Activated T-helper 1 cell treated with anti-CD3 and anti-CD28 coated beads, Interleukin-12 subunit alpha, Interleukin-12 subunit beta, Interleukin-2, Interleukin-4 antibody, amounts not matched to agents 30 ng/mL and 10 ng/mL and 1 ng/mL, durations not matched to agents 14 hours and 24 hours and 36 hours (primary cell): Measurements from ENCODE around the gene TNFSF13. TPM values are rescaled to one million over a fixed set of nuclear protein-coding genes. Genes with fewer than 3 reads are reported as not detected.
"Not testable (repeated sequence)": the region's sequence is repeated elsewhere in the genome, so short reads cannot be mapped to it uniquely, and the experiment has no call there.

ENCODE experiments used
- DNase-seq: peaks from one replicate; pipeline ENCODE4 v3.0.0; 2021; ENCODE audit warnings: low spot score
- H3K27ac Mint-ChIP-seq: one replicate; pipeline ENCODE4 v1.8.0; 2021; ENCODE audit warnings: mild to moderate bottlenecking, mixed read lengths
- H3K27me3 Mint-ChIP-seq: one replicate; pipeline ENCODE4 v1.8.0; 2022; ENCODE audit warnings: mild to moderate bottlenecking, moderate library complexity, mixed read lengths; ENCODE audit not compliant: insufficient read depth
- H3K36me3 Mint-ChIP-seq: one replicate; pipeline ENCODE4 v1.8.0; 2021; ENCODE audit warnings: low read depth, mixed read lengths
- H3K4me1 Mint-ChIP-seq: one replicate; pipeline ENCODE4 v1.8.0; 2021; ENCODE audit warnings: low read depth, mixed read lengths
- H3K4me3 Mint-ChIP-seq: one replicate; pipeline ENCODE4 v1.8.0; 2021; ENCODE audit warnings: mild to moderate bottlenecking, moderate library complexity, mixed read lengths
- H3K9me3 Mint-ChIP-seq: one replicate; pipeline ENCODE4 v1.8.0; 2021; ENCODE audit warnings: mixed read lengths
- intact Hi-C: fragments of 100-400 bp; cut with micrococcal nuclease; formaldehyde crosslinking; loops from one replicate; pipeline ENCODE4 v1.15.1; 2024
- total RNA-seq: library from RNA; stranded (reverse); gene quantifications from 2 replicates; pipeline ENCODE4 v1.2.3, GENCODE V29; 2022

TNFSF13 gene
- total RNA-seq, 1 donor from 2014 or later = 3.3 TPM

- no peaks in the 10 kb centered on the region for H3K27me3 Mint-ChIP-seq
- peaks cover 50% of the 10 kb centered on the region for H3K36me3 Mint-ChIP-seq
- intact Hi-C loops = no loop called here
- no peak overlapping the region for H3K4me3 Mint-ChIP-seq
- H3K27ac Mint-ChIP-seq = no peak overlapping the region
- no peak for DNase-seq
- H3K4me1 Mint-ChIP-seq = no peaks in the 10 kb centered on the region
- H3K9me3 Mint-ChIP-seq = no peaks in the 10 kb centered on the region
These were observed 33.0 kb downstream of the TNFSF13 start for GRCh38 chr17:7591596-7591995.

DNA sequence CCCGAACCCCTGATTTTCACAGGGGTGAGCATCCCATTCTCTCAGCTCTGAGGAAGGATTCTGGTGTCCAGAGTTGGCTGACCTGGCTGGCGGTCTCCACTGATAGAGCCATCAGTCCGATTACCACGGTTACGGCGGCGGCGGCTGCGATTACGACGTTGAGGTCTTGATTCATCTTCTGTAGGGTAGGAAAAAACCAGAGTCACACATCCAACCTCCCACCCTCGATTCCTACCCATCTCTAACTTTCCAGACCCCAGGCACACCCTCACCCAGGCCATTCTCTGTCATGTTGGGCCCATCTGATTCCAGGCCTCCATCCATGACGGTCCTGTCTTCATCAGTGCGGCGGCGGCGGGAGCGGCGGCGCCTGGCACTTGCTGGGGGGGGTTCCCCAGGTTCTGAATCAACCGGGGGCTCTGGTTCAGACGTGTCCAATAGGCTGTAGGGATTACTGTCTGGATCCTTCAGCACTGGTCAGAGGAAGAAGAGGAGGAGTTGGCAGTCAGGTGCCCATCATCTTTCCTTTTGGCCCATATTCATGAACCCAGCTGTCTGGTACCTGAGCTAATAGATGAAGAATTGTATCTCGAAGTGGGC, 34.0 kb downstream of the TNFSF13 start:
- Mint-ChIP-seq H3K9me3 (no peaks in the 10 kb centered on the region), H3K27ac (no peak overlapping the region)

DNA sequence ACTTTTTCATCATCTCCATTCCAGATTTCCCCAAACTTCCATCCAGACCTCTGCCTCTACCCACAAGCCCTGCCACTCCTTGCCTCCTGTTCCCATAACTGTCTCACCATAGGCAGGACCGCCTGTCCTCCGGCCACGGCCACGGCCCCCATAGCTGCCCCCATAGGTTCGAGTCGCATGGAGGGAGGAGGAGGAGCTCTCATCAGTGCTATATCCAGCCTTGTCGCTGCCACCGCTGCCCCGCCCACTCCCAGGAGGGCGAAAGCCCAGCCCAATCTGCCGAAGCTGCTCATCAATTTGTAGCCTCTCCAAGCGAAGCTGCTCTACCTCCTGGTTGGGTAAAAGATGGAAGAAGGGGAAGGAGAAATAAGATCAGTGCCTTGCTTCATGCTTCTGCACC, 34.7 kb downstream of the TNFSF13 start:
- Mint-ChIP-seq H3K36me3 (peaks cover 45% of the 10 kb centered on the region), H3K4me1 (no peaks in the 10 kb centered on the region), H3K9me3 (no peaks in the 10 kb centered on the region), H3K4me3 (no peak overlapping the region), H3K27ac (no peak overlapping the region), H3K27me3 (no peaks in the 10 kb centered on the region)
- no peak for DNase-seq
- intact Hi-C loops = no loop called here

More for the DNA sequence above, 34.0 kb downstream of the TNFSF13 start:
- no peak for DNase-seq
- Mint-ChIP-seq H3K4me3 (no peak overlapping the region), H3K36me3 (peaks cover 52% of the 10 kb centered on the region), H3K4me1 (no peaks in the 10 kb centered on the region), H3K27me3 (no peaks in the 10 kb centered on the region)
- intact Hi-C loops = no loop called here

DNA sequence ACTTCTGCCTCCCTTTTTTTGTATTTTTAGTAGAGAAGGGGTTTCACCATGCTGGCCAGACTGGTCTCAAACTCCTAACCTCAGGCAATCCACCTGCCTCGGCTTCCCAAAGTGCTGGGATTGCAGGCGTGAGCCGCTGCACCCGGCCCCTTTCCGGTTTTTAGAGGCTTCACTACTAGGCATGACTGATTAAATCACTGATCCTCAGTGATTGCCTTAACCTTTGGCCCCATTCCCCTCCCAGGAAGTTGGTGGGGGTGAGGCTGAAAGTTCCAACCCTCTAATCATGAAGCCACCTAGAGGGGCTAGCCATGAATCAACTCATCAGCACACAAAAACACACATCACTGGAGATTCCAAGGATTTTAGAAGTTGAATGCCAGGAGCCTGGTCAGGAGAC, 39.0 kb downstream of the TNFSF13 start:
- H3K4me3 Mint-ChIP-seq, H3K27ac Mint-ChIP-seq, H3K4me1 Mint-ChIP-seq, H3K27me3 Mint-ChIP-seq, intact Hi-C loops, DNase-seq, H3K9me3 Mint-ChIP-seq: not testable (repeated sequence)
- peaks cover 42% of the 10 kb centered on the region for H3K36me3 Mint-ChIP-seq

DNA sequence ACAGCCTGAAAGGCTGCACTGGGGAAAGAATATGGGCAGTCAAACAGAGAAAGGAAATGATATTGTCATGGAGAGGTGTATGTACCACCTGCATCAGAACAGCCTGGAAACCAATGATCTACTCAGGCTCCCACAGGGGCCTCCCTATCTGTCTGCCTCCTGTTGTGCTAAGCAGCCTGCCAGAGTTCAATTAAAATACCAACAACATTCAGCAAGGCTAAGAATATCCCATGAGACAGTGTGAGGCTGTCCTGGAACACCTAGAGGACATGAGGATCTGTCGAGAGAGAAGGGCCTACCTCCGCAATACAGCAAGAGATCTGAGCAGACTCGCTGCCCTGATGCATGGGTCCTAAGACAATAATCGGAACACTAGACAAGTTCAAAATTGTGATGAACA, 47.7 kb downstream of the TNFSF13 start:
- Mint-ChIP-seq H3K27me3 (no peaks in the 10 kb centered on the region), H3K9me3 (no peaks in the 10 kb centered on the region), H3K4me3 (no peak overlapping the region), H3K36me3 (peaks cover 36% of the 10 kb centered on the region), H3K4me1 (peaks cover 7% of the 10 kb centered on the region), H3K27ac (no peak overlapping the region)
- DNase-seq = no peak
- intact Hi-C loops = no loop called here

DNA sequence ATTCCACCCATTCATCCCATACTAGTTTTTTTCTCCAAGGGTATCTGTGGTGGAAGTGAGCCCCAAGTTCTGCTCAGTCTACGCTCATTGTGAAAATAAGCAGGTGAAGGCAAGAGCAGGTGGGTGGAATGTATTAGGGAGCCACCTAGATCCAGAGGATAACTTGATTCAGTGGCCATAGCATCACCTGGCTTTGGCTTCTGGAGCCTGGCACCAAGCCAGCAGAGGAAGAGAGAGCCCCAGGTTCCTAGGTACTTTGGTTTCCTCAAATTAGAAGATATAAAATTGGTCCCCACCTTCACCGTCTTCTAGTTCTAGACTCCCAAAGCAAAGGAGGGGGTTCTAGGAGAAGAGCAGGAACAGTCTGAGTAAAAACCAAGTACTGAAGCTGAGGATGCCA, 52.1 kb downstream of the TNFSF13 start:
- Mint-ChIP-seq H3K4me1 (peaks cover 31% of the 10 kb centered on the region), H3K9me3 (no peaks in the 10 kb centered on the region), H3K27me3 (no peaks in the 10 kb centered on the region), H3K36me3 (peaks cover 18% of the 10 kb centered on the region), H3K27ac (no peak overlapping the region), H3K4me3 (no peak overlapping the region)
- intact Hi-C loops = no loop called here
- no peak for DNase-seq

Other genes starting within 250 kb of the TNFSF13 start
- gene GPS2, start 243.4 kb upstream of the TNFSF13 start, total RNA-seq = 52.3 and 59.0 TPM in 2 replicates
- gene NEURL4, start 229.4 kb upstream of the TNFSF13 start, total RNA-seq = 57.1 and 60.9 TPM in 2 replicates
- gene ACAP1, start 222.2 kb upstream of the TNFSF13 start, total RNA-seq = 260 and 266 TPM in 2 replicates
- gene KCTD11, start 206.6 kb upstream of the TNFSF13 start, total RNA-seq = 5.3 TPM in 2 replicates
- 0.17 TPM in 1 of 2 replicates, not detected in the other for gene TMEM95, start 203.6 kb upstream of the TNFSF13 start, total RNA-seq
- 3.8 and 4.9 TPM in 2 replicates for gene TNK1, start 177.7 kb upstream of the TNFSF13 start, total RNA-seq
- 77.1 and 78.2 TPM in 2 replicates for gene PLSCR3, start 164.2 kb upstream of the TNFSF13 start, total RNA-seq
- 53.5 and 54.7 TPM in 2 replicates for gene TMEM256, start 154.7 kb upstream of the TNFSF13 start, total RNA-seq
- 2.3 and 2.7 TPM in 2 replicates for gene NLGN2, start 150.9 kb upstream of the TNFSF13 start, total RNA-seq
- gene SPEM1, start 138.4 kb upstream of the TNFSF13 start, total RNA-seq = not detected in 2 replicates
- gene SPEM2, start 133.1 kb upstream of the TNFSF13 start, total RNA-seq = not detected in 2 replicates
- gene SPEM3, start 129.9 kb upstream of the TNFSF13 start, total RNA-seq = not detected in 2 replicates
- 12.3 and 14.0 TPM in 2 replicates for gene TMEM102, start 123.3 kb upstream of the TNFSF13 start, total RNA-seq
- gene FGF11, start 119.2 kb upstream of the TNFSF13 start, total RNA-seq = 5.3 and 6.4 TPM in 2 replicates
- 6.6 and 7.0 TPM in 2 replicates for gene CHRNB1, start 113.7 kb upstream of the TNFSF13 start, total RNA-seq
- 15.1 and 16.0 TPM in 2 replicates for gene ZBTB4, start 79.1 kb upstream of the TNFSF13 start, total RNA-seq
- gene SLC35G6, start 77.3 kb upstream of the TNFSF13 start, total RNA-seq = not detected in 2 replicates
- 221 and 223 TPM in 2 replicates for gene POLR2A, start 74.4 kb upstream of the TNFSF13 start, total RNA-seq
- gene TNFSF12, start 9.7 kb upstream of the TNFSF13 start, total RNA-seq = 18.6 and 26.5 TPM in 2 replicates
- 102 and 104 TPM in 2 replicates for gene SENP3, start 3.2 kb downstream of the TNFSF13 start, total RNA-seq
- gene CD68, start 20.9 kb downstream of the TNFSF13 start, total RNA-seq = 2.4 and 3.3 TPM in 2 replicates
- gene MPDU1, start 25.1 kb downstream of the TNFSF13 start, total RNA-seq = 108 and 111 TPM in 2 replicates
- gene SOX15, start 31.3 kb downstream of the TNFSF13 start, total RNA-seq = 0.20 and 0.78 TPM in 2 replicates
- 59.5 and 63.6 TPM in 2 replicates for gene FXR2, start 56.1 kb downstream of the TNFSF13 start, total RNA-seq
- 23.8 and 24.0 TPM in 2 replicates for gene SAT2, start 69.1 kb downstream of the TNFSF13 start, total RNA-seq
- gene SHBG, start 71.4 kb downstream of the TNFSF13 start, total RNA-seq = 0.20 TPM in 1 of 2 replicates, not detected in the other
- gene ATP1B2, start 92.2 kb downstream of the TNFSF13 start, total RNA-seq = 0.54 TPM in 2 replicates
- gene TP53, start 128.7 kb downstream of the TNFSF13 start, total RNA-seq = 172 and 179 TPM in 2 replicates
- 31.5 TPM in 2 replicates for gene WRAP53, start 129.7 kb downstream of the TNFSF13 start, total RNA-seq
- gene EFNB3, start 146.5 kb downstream of the TNFSF13 start, total RNA-seq = 0.08 TPM in 1 of 2 replicates, not detected in the other
- gene DNAH2, start 159.0 kb downstream of the TNFSF13 start, total RNA-seq = not detected in 2 replicates